Measurements from ENCODE around the gene ANO1. TPM values are rescaled to one million over a fixed set of nuclear protein-coding genes. Genes with fewer than 3 reads are reported as not detected.

The ANO1 gene
- total and polyA plus RNA-seq, 2 of the 8 experiments (the other 6 are each of a cell fraction or from before 2014, with no cell fraction given) = 4.7 to 5.0 TPM

- no peak overlapping the region for H3K14ac ChIP-seq (ENCODE audit: insufficient read length)
- no peaks in the 10 kb centered on the region for H3K27me3 ChIP-seq (replicated peaks in 1 of 4; ENCODE audit: control insufficient read depth in 3 of 4, extremely low read depth in 1 of 4, insufficient read depth in 3 of 4, low read length in 3 of 4)
- H3K23ac ChIP-seq (ENCODE audit: insufficient read length) = no peak overlapping the region
- no peak overlapping the region for H3K4ac ChIP-seq (replicated peaks; ENCODE audit: insufficient read length, low read depth, low read length)
- H2BK15ac ChIP-seq (ENCODE audit: low read length) = 0 out of 2 replicates have a peak overlapping the region, but pooled peaks have one; percentile 53
- no peak overlapping the region for H3K4me2 ChIP-seq (ENCODE audit: insufficient read depth in 1 of 2, low read depth in 2 of 2, low read length in 2 of 2)
- H3K56ac ChIP-seq (replicated peaks; ENCODE audit: insufficient read length, low read depth, low read length) = no peak overlapping the region
- no peaks in the 10 kb centered on the region for H3K23me2 ChIP-seq (ENCODE audit: low read depth, low read length)
- peak overlapping the region; percentile 57; the same call in 1 of the 2 replicates for H2AK5ac ChIP-seq (ENCODE audit: low read depth, low read length)
- H4K5ac ChIP-seq (ENCODE audit: insufficient read length, low read depth, low read length) = no peak overlapping the region
- no peak overlapping the region for H4K8ac ChIP-seq (ENCODE audit: extremely low read depth, insufficient read depth, low read length)
- H3K18ac ChIP-seq (ENCODE audit: extremely low read depth, low read length) = no peak overlapping the region; the same call in 1 of the 2 replicates
- no peak overlapping the region for H3K4me3 ChIP-seq (ENCODE audit: extremely low read depth in 1 of 4, insufficient read depth in 2 of 4, low read depth in 3 of 4, low read length in 4 of 4)
- no peak overlapping the region for H2BK120ac ChIP-seq (replicated peaks; ENCODE audit: low read depth, low read length)
- H2BK5ac ChIP-seq (ENCODE audit: low read depth, low read length) = 0 out of 2 replicates have a peak overlapping the region, but pooled peaks have one; percentile 68
- no peaks in the 10 kb centered on the region for H3K36me3 ChIP-seq (ENCODE audit: control insufficient read depth in 2 of 4, insufficient read depth in 4 of 4, low read length in 3 of 4)
- H2BK20ac ChIP-seq (ENCODE audit: low read length) = peak overlapping the region; percentile 18; the same call in 1 of the 2 replicates
- no peaks in the 10 kb centered on the region for H3K9me3 ChIP-seq (ENCODE audit: insufficient read depth in 2 of 2, low read depth in 1 of 2, low read length in 1 of 2)
- ChIA-PET CTCF (ENCODE audit: partially characterized antibody) (interaction anchor here (1.1 to 1.2 kb wide), 3 partner anchors 106 to 316 kb away, joined by 3 read pairs; no protein-coding TSS in a partner anchor), POLR2A (ENCODE audit: partially characterized antibody) (interaction anchor here (0.7 to 1.3 kb wide), 2 partner anchors 16 to 27 kb away, joined by 3 to 4 read pairs; partner anchors contain the start of gene FADD)
- H4K20me1 ChIP-seq (replicated peaks in 1 of 2; ENCODE audit: control insufficient read depth in 1 of 2, insufficient read depth in 2 of 2, low read length in 2 of 2) = no peaks in the 10 kb centered on the region
- peaks cover 4 to 8% (median 8%) of the 10 kb centered on the region in 4 experiments for H3K4me1 ChIP-seq (replicated peaks in 1 of 4; ENCODE audit: control insufficient read depth in 3 of 4, insufficient read depth in 4 of 4, low read length in 3 of 4)
- H4K91ac ChIP-seq (replicated peaks; ENCODE audit: insufficient read length, low read length) = no peak overlapping the region
- no peak for DNase-seq (ENCODE audit: low read depth in 1 of 2, low spot score in 2 of 2)
- WGBS, 2 experiments (ENCODE audit: extremely low coverage in 1 of 2, insufficient coverage in 1 of 2, insufficient read length in 1 of 2, insufficient replicate concordance in 2 of 2, low coverage in 1 of 2, low lambda C conversion rate in 2 of 2, missing lambda C conversion rate in 1 of 2) = 84% methylated on average over 22 of the region's 22 CpGs; no CpG with 5 or more reads in 1 of the 2 experiments
- FAIRE-seq = no peak
- H3K27ac ChIP-seq (ENCODE audit: low read depth, low read length) = no peak overlapping the region
- no peak overlapping the region for H2AFZ ChIP-seq (ENCODE audit: low read length)
- no peaks in the 10 kb centered on the region; the same call in 1 of the 2 replicates for H3K79me1 ChIP-seq (ENCODE audit: low read depth, low read length)
- H3K9ac ChIP-seq (replicated peaks in 1 of 4; ENCODE audit: extremely low read depth in 1 of 4, low read depth in 3 of 4, low read length in 3 of 4) = no peak overlapping the region
- no peaks in the 10 kb centered on the region for H3K79me2 ChIP-seq (ENCODE audit: control insufficient read depth in 1 of 2, insufficient read depth in 2 of 2, low read length in 2 of 2)
- H2BK12ac ChIP-seq (ENCODE audit: low read depth, low read length) = peak overlapping the region; percentile 65; the same call in 1 of the 2 replicates
- TF ChIP-seq SIX5 (IDR thresholded peaks at IDR 0.05; ENCODE audit: low read depth, low read length) = no peak
- no peak for TF ChIP-seq SIN3A (conservative IDR thresholded peaks at IDR 0.05 in 1 of 2, IDR thresholded peaks at IDR 0.05 in 1 of 2; ENCODE audit: low read depth in 1 of 2, low read length in 2 of 2)
- no peak for TF ChIP-seq SRF (IDR thresholded peaks at IDR 0.05; ENCODE audit: low read depth, low read length)
- TF ChIP-seq ZNF274 (IDR thresholded peaks at IDR 0.05; ENCODE audit: borderline replicate concordance, extremely low read depth, low read length) = no peak
- no peak for TF ChIP-seq RAD21 (IDR thresholded peaks at IDR 0.05 in 1 of 2, conservative IDR thresholded peaks at IDR 0.05 in 1 of 2; ENCODE audit: low read depth in 2 of 2, low read length in 2 of 2)
- TF ChIP-seq EGR1 (IDR thresholded peaks at IDR 0.05; ENCODE audit: borderline replicate concordance, low read depth, low read length) = no peak
- TF ChIP-seq RFX5 (IDR thresholded peaks at IDR 0.05; ENCODE audit: borderline replicate concordance, low read depth, low read length) = no peak
- no peak for TF ChIP-seq HDAC6 (IDR thresholded peaks at IDR 0.05; ENCODE audit: low read depth, low read length)
- no peak for TF ChIP-seq CBX5 (IDR thresholded peaks at IDR 0.05; ENCODE audit: low read depth, low read length)
Measured at GRCh38 chr11:70230840-70231710, 153.0 kb downstream of the ANO1 start.
